ENCODE results near the gene SERPINB10.
"Not testable (repeated sequence)": the region's sequence is repeated elsewhere in the genome, so short reads cannot be mapped to it uniquely, and the experiment has no call there.

SERPINB10 gene

GRCh38 chr18:63894106-63894772 lies 13.5 kb upstream of the SERPINB10 start:
- no peak for DNase-seq

- no peak for DNase-seq
These were observed 12.6 kb upstream of the SERPINB10 start for GRCh38 chr18:63895190-63895589.

GRCh38 chr18:63897072-63897471 lies 10.7 kb upstream of the SERPINB10 start:
- no peak for DNase-seq

GRCh38 chr18:63899206-63899605 lies 8.6 kb upstream of the SERPINB10 start:
- no peak for DNase-seq

GRCh38 chr18:63903851-63904570 lies 3.7 kb upstream of the SERPINB10 start:
- no peak for DNase-seq

GRCh38 chr18:63904694-63905093 lies 3.1 kb upstream of the SERPINB10 start:
- DNase-seq = no peak

GRCh38 chr18:63905361-63905760 lies 2.4 kb upstream of the SERPINB10 start:
- no peak for DNase-seq

GRCh38 chr18:63906056-63906455 lies 1.7 kb upstream of the SERPINB10 start:
- no peak for DNase-seq

GRCh38 chr18:63908858-63909257 lies 1.1 kb downstream of the SERPINB10 start:
- DNase-seq = no peak

- no peak for DNase-seq
These were observed 2.1 kb downstream of the SERPINB10 start for GRCh38 chr18:63909870-63910269.

GRCh38 chr18:63917817-63918216 lies 10.1 kb downstream of the SERPINB10 start:
- DNase-seq = no peak

GRCh38 chr18:63922049-63922448 lies 14.3 kb downstream of the SERPINB10 start:
- DNase-seq = no peak

- no peak for DNase-seq
These were observed 16.8 kb downstream of the SERPINB10 start for GRCh38 chr18:63924551-63924950.

GRCh38 chr18:63928331-63928730 lies 20.6 kb downstream of the SERPINB10 start:
- DNase-seq = no peak

- not testable (repeated sequence) for DNase-seq
These were observed 21.6 kb downstream of the SERPINB10 start for GRCh38 chr18:63929369-63929768.

- no peak for DNase-seq
These were observed 23.1 kb downstream of the SERPINB10 start for GRCh38 chr18:63930773-63931354.

GRCh38 chr18:63936156-63936931 lies 28.6 kb downstream of the SERPINB10 start:
- DNase-seq = peak; percentile 32 to 43

GRCh38 chr18:63936932-63937393 lies 29.2 kb downstream of the SERPINB10 start:
- no peak for DNase-seq

GRCh38 chr18:63940008-63940407 lies 32.2 kb downstream of the SERPINB10 start:
- DNase-seq = no peak

GRCh38 chr18:63940543-63941050 lies 32.8 kb downstream of the SERPINB10 start:
- DNase-seq = not testable (repeated sequence)

- DNase-seq = no peak
These were observed 39.5 kb downstream of the SERPINB10 start for GRCh38 chr18:63947051-63947790.

- peak; percentile 20 to 23 for DNase-seq
These were observed 41.4 kb downstream of the SERPINB10 start, which contains the start of gene HMSD for GRCh38 chr18:63949068-63949737. TSS of gene HMSD (plus strand) at chr18:63949301. CDS start at chr18:63953456, 4,155 bp downstream.
